H9 (cell line): ENCODE data around the gene CXCL1. TPM values are rescaled to one million over a fixed set of nuclear protein-coding genes. Genes with fewer than 3 reads are reported as not detected.

Experiments
- DNase-seq: peaks from one replicate; pipeline ENCODE4 v3.0.0-alpha.2; 2017
- H2AFZ ChIP-seq: one replicate; pipeline ENCODE4 v1.6.1; 2013; ENCODE audit warnings: mild to moderate bottlenecking, low read length, control low read depth, moderate library complexity
- H2AK5ac ChIP-seq: 2 replicates; pipeline ENCODE4 v1.6.1; 2013; ENCODE audit warnings: low read length, control low read depth, mixed read lengths; ENCODE audit not compliant: insufficient read length
- H2BK120ac ChIP-seq: one replicate; pipeline ENCODE4 v1.6.1; 2013; ENCODE audit warnings: low read depth, mild to moderate bottlenecking, low read length, control low read depth, inconsistent platforms; ENCODE audit not compliant: poor library complexity, severe bottlenecking
- H2BK12ac ChIP-seq: 2 replicates; pipeline ENCODE4 v1.6.1; 2013; ENCODE audit warnings: low read length, control low read depth, mixed read lengths, low read depth; ENCODE audit not compliant: insufficient read length
- H2BK15ac ChIP-seq: 2 replicates; pipeline ENCODE4 v1.6.1; 2013; ENCODE audit warnings: low read depth, low read length, control low read depth
- H2BK20ac ChIP-seq: one replicate; pipeline ENCODE4 v1.6.1; 2013; ENCODE audit warnings: low read depth, mild to moderate bottlenecking, low read length, control low read depth, inconsistent platforms; ENCODE audit not compliant: poor library complexity, severe bottlenecking
- H2BK5ac ChIP-seq: 2 replicates; pipeline ENCODE4 v1.6.1; 2013; ENCODE audit warnings: low read length, control low read depth, mixed read lengths; ENCODE audit not compliant: insufficient read length
- H3K14ac ChIP-seq: 2 replicates; pipeline ENCODE4 v1.6.1; 2013; ENCODE audit warnings: low read length, control low read depth; ENCODE audit not compliant: insufficient read depth
- H3K18ac ChIP-seq: 2 replicates; pipeline ENCODE4 v1.6.1; 2013; ENCODE audit warnings: low read depth, mild to moderate bottlenecking, mixed read lengths, low read length, control low read depth; ENCODE audit not compliant: insufficient read length
- H3K23ac ChIP-seq: 2 replicates; pipeline ENCODE4 v1.6.1; 2013; ENCODE audit warnings: low read length, control low read depth, mixed read lengths, low read depth; ENCODE audit not compliant: insufficient read length
- H3K23me2 ChIP-seq: 2 replicates; pipeline ENCODE4 v1.6.1; 2013; ENCODE audit warnings: low read depth, mild to moderate bottlenecking, mixed read lengths, low read length, control low read depth; ENCODE audit not compliant: insufficient read length, poor library complexity, severe bottlenecking
- H3K27ac ChIP-seq: 2 replicates; pipeline ENCODE4 v1.5.1; 2013; ENCODE audit warnings: low read length, control low read depth, mixed read lengths, low read depth; ENCODE audit not compliant: insufficient read length
- H3K27me3 ChIP-seq: 2 replicates; pipeline ENCODE4 v1.6.1; 2013; ENCODE audit warnings: low read length, control low read depth, inconsistent platforms; ENCODE audit not compliant: insufficient read depth
- H3K4ac ChIP-seq: 2 replicates; pipeline ENCODE4 v1.6.1; 2013; ENCODE audit warnings: low read depth, mild to moderate bottlenecking, control low read depth, inconsistent platforms, low read length, moderate library complexity
- H3K4me1 ChIP-seq: 2 replicates; pipeline ENCODE4 v1.6.1; 2013; ENCODE audit warnings: low read length, control low read depth, inconsistent platforms; ENCODE audit not compliant: insufficient read depth
- H3K4me2 ChIP-seq: 2 replicates; pipeline ENCODE4 v1.6.1; 2013; ENCODE audit warnings: low read length, control low read depth, mixed read lengths; ENCODE audit not compliant: insufficient read length, insufficient read depth
- H3K56ac ChIP-seq: 2 replicates; pipeline ENCODE4 v1.6.1; 2013; ENCODE audit warnings: low read depth, mild to moderate bottlenecking, mixed read lengths, low read length, control low read depth; ENCODE audit not compliant: insufficient read length
- H3K79me1 ChIP-seq: 2 replicates; pipeline ENCODE4 v1.6.1; 2013; ENCODE audit warnings: low read depth, mild to moderate bottlenecking, moderate library complexity, low read length, control low read depth, inconsistent platforms; ENCODE audit not compliant: insufficient read depth, poor library complexity, severe bottlenecking
- H3K79me2 ChIP-seq: 2 replicates; pipeline ENCODE4 v1.6.1; 2013; ENCODE audit warnings: low read length, control low read depth, inconsistent platforms; ENCODE audit not compliant: insufficient read depth
- H3K9ac ChIP-seq: 2 replicates; pipeline ENCODE4 v1.6.1; 2013; ENCODE audit warnings: low read length, control low read depth, mixed read lengths; ENCODE audit not compliant: insufficient read length; ENCODE audit errors: extremely low read depth
- H3K9me3 ChIP-seq: one replicate; pipeline ENCODE4 v1.6.1; 2013; ENCODE audit warnings: low read depth, low read length, inconsistent platforms; ENCODE audit not compliant: control insufficient read depth
- H3T11ph ChIP-seq: one replicate; pipeline ENCODE4 v1.6.1; 2013; ENCODE audit warnings: mild to moderate bottlenecking, low read length, control low read depth, inconsistent platforms
- H4K20me1 ChIP-seq: one replicate; pipeline ENCODE4 v1.6.1; 2013; ENCODE audit not compliant: control insufficient read depth, insufficient read length, insufficient read depth
- H4K5ac ChIP-seq: 2 replicates; pipeline ENCODE4 v1.6.1; 2013; ENCODE audit warnings: low read depth, mild to moderate bottlenecking, mixed read lengths, low read length, control low read depth; ENCODE audit not compliant: insufficient read length
- H4K8ac ChIP-seq: replicated peaks from 2 replicates; pipeline ENCODE4 v1.6.1; 2013; ENCODE audit warnings: low read length, control low read depth, mixed read lengths, low read depth; ENCODE audit not compliant: insufficient read length
- H4K91ac ChIP-seq: 2 replicates; pipeline ENCODE4 v1.6.1; 2013; ENCODE audit warnings: low read depth, mild to moderate bottlenecking, moderate library complexity, mixed read lengths, low read length, control low read depth; ENCODE audit not compliant: insufficient read length
- H3K27ac Mint-ChIP-seq, 3 experiments: 2 replicates in 2 of 3; 3 replicates in 1 of 3; pipeline ENCODE4 v1.8.0; 2020 to 2021; ENCODE audit warnings: mixed read lengths in 3 of 3, mild to moderate bottlenecking in 1 of 3, moderate library complexity in 1 of 3
- H3K27me3 Mint-ChIP-seq: 2 replicates; pipeline ENCODE4 v1.8.0; 2021; ENCODE audit warnings: low read depth, mild to moderate bottlenecking, moderate library complexity, mixed read lengths
- H3K36me3 Mint-ChIP-seq, 3 experiments: 2 replicates in 2 of 3; 3 replicates in 1 of 3; pipeline ENCODE4 v1.8.0; 2020 to 2021; ENCODE audit warnings: low read depth in 3 of 3, mixed read lengths in 3 of 3; ENCODE audit not compliant: insufficient read depth in 1 of 3
- H3K4me1 Mint-ChIP-seq, 2 experiments: 2 replicates each; pipeline ENCODE4 v1.8.0; 2020; ENCODE audit warnings: mixed read lengths in 2 of 2
- H3K4me3 Mint-ChIP-seq, 2 experiments: 2 replicates in 1 of 2; 3 replicates in 1 of 2; pipeline ENCODE4 v1.8.0; 2020 to 2021; ENCODE audit warnings: mild to moderate bottlenecking in 2 of 2, mixed read lengths in 2 of 2, moderate library complexity in 1 of 2
- H3K9me3 Mint-ChIP-seq, 2 experiments: 2 replicates in 1 of 2; 3 replicates in 1 of 2; pipeline ENCODE4 v1.8.0; 2020; ENCODE audit warnings: mild to moderate bottlenecking in 2 of 2, mixed read lengths in 2 of 2, moderate library complexity in 1 of 2
- CTCF ChIP-seq: fragments of 200-600 bp; sonication (generic); conservative IDR thresholded peaks from 3 replicates; pipeline ENCODE4 v1.8.0; 2021; ENCODE audit warnings: antibody characterized with exemption, mild to moderate bottlenecking
- WGBS: extraction: QIAGEN DNeasy Blood & Tissue Kit; methylation state at CpG from one replicate; pipeline ENCODE4 v1.1.7; 2013; ENCODE audit warnings: missing lambda C conversion rate, low lambda C conversion rate, mixed read lengths; ENCODE audit not compliant: insufficient read length; ENCODE audit errors: extremely low coverage; 5-methylcytosine and 5-hydroxymethylcytosine counted together
- total RNA-seq: library from RNA; stranded (reverse); gene quantifications from 2 replicates; pipeline ENCODE4 v1.2.1, GENCODE V29; 2021

The CXCL1 gene
- total RNA-seq, 1 experiment from 2014 or later = 0.20 TPM

GRCh38 chr4:73912191-73912590, 43.0 kb downstream of the CXCL1 start:
- H4K20me1 ChIP-seq = no peaks in the 10 kb centered on the region
- no peaks in the 10 kb centered on the region for H3K27me3 ChIP-seq
- H2BK5ac ChIP-seq = no peak overlapping the region
- H2BK15ac ChIP-seq = no peak overlapping the region
- no peaks in the 10 kb centered on the region for H3K4me1 Mint-ChIP-seq
- no peaks in the 10 kb centered on the region for H3K9me3 Mint-ChIP-seq
- H4K91ac ChIP-seq = no peak overlapping the region
- no peaks in the 10 kb centered on the region for H3K79me2 ChIP-seq
- H3K36me3 Mint-ChIP-seq = no peaks in the 10 kb centered on the region
- H4K5ac ChIP-seq = no peak overlapping the region
- no peak overlapping the region for H2BK20ac ChIP-seq
- TF ChIP-seq CTCF = no peak
- no peak overlapping the region for H3K56ac ChIP-seq
- no peak overlapping the region for H2AK5ac ChIP-seq
- H3K9ac ChIP-seq = no peak overlapping the region
- H2AFZ ChIP-seq = no peak overlapping the region
- H3K9me3 ChIP-seq = no peaks in the 10 kb centered on the region
- H3K4me2 ChIP-seq = no peak overlapping the region
- no peaks in the 10 kb centered on the region for H3K79me1 ChIP-seq
- no peaks in the 10 kb centered on the region for H3K4me1 ChIP-seq
- H3K4ac ChIP-seq = no peak overlapping the region
- no peak overlapping the region for H4K8ac ChIP-seq
- no peak overlapping the region for H3K23ac ChIP-seq
- DNase-seq = no peak
- H3K18ac ChIP-seq = no peak overlapping the region
- no peak overlapping the region for H3K4me3 Mint-ChIP-seq
- H3T11ph ChIP-seq = no peak overlapping the region
- WGBS = no CpG with 5 or more reads among the region's 1 CpG
- H3K27ac Mint-ChIP-seq = no peak overlapping the region
- no peak overlapping the region for H2BK120ac ChIP-seq
- no peak overlapping the region for H3K14ac ChIP-seq
- H3K27ac ChIP-seq = no peak overlapping the region
- H2BK12ac ChIP-seq = no peak overlapping the region
- H3K23me2 ChIP-seq = no peaks in the 10 kb centered on the region
- no peaks in the 10 kb centered on the region for H3K27me3 Mint-ChIP-seq
